Measurements from ENCODE around the gene EDAR. TPM values are rescaled to one million over a fixed set of nuclear protein-coding genes. Genes with fewer than 3 reads are reported as not detected.
A peak's percentile ranks its signal among the peaks of the same experiment; 100 is the strongest.

EDAR gene
- total and polyA plus RNA-seq, 2 experiments from 2014 or later: not detected

- no peaks in the 10 kb centered on the region for H3K27me3 ChIP-seq
- no peaks in the 10 kb centered on the region for H3K9me3 ChIP-seq (ENCODE audit: low read depth)
- H3K4me1 ChIP-seq (ENCODE audit: low read depth): no peaks in the 10 kb centered on the region
- H3K27ac ChIP-seq: no peak overlapping the region
- H3K36me3 ChIP-seq: no peaks in the 10 kb centered on the region
- no peak for TF ChIP-seq CTCF (IDR thresholded peaks at IDR 0.05; ENCODE audit: low read depth, low read length)
- no peak for DNase-seq (ENCODE audit: low read depth in 1 of 2, low spot score in 1 of 2)
- no peak overlapping the region for H3K4me3 ChIP-seq
Observed at GRCh38 chr2:108918941-108919341, 70.1 kb downstream of the EDAR start.

DNA sequence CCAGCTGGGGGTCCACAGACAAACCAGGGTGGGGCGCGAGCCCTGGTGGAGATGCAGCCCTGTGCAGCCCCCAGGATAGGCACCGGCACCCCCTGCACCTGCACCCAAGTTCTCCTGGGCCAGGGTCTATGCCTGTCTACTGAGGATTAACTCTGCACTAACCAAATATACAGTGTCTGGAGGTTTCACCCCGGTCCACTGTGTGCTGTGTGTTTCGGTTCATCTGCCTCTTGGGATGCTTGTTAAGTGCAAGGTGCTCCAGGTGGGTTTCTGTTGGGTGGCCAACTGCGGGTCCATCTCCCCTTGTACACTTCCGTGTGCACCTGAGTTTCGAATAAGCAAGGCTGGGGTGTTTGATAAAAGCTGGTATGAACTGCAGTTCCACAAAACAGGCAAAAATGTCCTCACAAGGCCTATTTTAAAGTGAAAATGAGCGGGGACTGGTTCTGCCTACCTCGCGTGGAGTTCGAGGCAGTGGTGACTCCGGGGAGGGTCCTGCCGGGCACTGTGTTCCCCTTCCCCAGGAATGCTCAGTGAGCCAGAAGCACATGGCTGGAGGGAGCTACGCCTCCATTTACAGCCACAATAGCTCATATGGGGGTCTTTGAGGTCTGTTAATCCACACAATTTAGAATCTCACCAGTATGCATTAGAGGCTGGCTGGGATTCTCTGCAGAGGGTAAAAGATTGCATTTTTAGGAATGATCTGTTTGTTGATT is 70.7 kb downstream of the EDAR start:
- Histone ChIP-seq H3K27ac (no peak overlapping the region), H3K27me3 (no peaks in the 10 kb centered on the region), H3K4me3 (no peak overlapping the region), H3K36me3 (no peaks in the 10 kb centered on the region), H3K9me3 (ENCODE audit: low read depth) (no peaks in the 10 kb centered on the region), H3K4me1 (ENCODE audit: low read depth) (no peaks in the 10 kb centered on the region)
- DNase-seq (ENCODE audit: low read depth in 1 of 2, low spot score in 1 of 2): no peak
- no peak for TF ChIP-seq CTCF (IDR thresholded peaks at IDR 0.05; ENCODE audit: low read depth, low read length)

DNA sequence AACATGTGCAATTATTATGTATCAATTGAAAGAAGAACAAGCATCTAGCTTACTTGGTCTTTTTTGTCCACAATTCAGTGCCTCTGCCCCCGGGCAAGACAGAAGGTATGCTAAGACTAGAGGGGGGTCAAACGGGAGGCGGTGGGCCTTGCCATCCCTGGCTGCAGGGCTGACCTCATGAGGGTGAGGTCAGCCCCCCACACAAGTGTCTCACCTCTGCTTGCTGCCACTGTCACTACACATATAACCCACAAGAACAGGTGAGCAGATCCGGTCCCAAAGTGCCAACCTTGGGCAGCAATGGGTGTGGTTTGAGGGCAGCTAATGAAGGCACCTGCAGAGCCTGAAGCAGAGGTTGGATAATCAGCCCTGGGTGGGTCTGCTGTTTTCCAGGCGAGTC is 71.5 kb downstream of the EDAR start:
- Histone ChIP-seq H3K27me3 (no peaks in the 10 kb centered on the region), H3K36me3 (no peaks in the 10 kb centered on the region), H3K9me3 (ENCODE audit: low read depth) (no peaks in the 10 kb centered on the region), H3K4me3 (no peak overlapping the region), H3K27ac (no peak overlapping the region), H3K4me1 (ENCODE audit: low read depth) (no peaks in the 10 kb centered on the region)
- TF ChIP-seq CTCF (IDR thresholded peaks at IDR 0.05; ENCODE audit: low read depth, low read length): no peak
- no peak for DNase-seq (ENCODE audit: low read depth in 1 of 2, low spot score in 1 of 2)

DNA sequence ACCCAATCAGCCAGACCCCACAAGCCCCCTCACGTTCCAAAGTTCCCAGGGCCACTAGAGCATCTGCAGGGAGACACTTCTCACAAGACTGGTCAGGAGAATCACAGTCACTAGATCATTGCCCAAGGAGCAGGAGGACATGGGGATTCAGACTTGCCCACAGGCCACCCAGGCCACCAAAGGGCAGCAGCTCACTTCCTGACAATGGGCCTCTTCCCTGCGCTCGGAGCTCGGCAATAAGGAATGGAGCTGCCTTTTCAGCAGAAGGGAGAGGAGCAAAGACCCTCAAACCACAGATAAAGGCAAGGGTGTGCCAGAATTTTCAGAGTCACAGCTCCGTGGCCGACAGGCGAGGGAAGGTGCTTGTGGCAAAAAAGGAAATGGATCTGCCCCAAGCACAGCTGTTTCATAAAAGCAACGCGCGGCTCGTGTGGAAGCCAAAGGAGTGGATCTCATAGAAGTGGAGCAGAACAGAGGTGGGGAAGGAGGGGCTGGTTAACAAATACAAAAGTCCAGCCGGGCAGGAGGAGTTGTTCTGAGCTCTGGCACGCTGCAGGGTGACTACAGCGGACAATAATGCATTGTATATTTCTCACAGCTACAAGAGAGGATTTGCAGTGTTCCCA is 72.1 kb downstream of the EDAR start:
- no peak for TF ChIP-seq CTCF (IDR thresholded peaks at IDR 0.05; ENCODE audit: low read depth, low read length)
- no peaks in the 10 kb centered on the region for H3K27me3 ChIP-seq
- H3K27ac ChIP-seq: no peak overlapping the region
- no peaks in the 10 kb centered on the region for H3K9me3 ChIP-seq (ENCODE audit: low read depth)
- no peaks in the 10 kb centered on the region for H3K4me1 ChIP-seq (ENCODE audit: low read depth)
- DNase-seq (ENCODE audit: low read depth in 1 of 2, low spot score in 1 of 2): peak in 1 of 2 donors; percentile 42
- H3K4me3 ChIP-seq: no peak overlapping the region
- H3K36me3 ChIP-seq: no peaks in the 10 kb centered on the region

DNA sequence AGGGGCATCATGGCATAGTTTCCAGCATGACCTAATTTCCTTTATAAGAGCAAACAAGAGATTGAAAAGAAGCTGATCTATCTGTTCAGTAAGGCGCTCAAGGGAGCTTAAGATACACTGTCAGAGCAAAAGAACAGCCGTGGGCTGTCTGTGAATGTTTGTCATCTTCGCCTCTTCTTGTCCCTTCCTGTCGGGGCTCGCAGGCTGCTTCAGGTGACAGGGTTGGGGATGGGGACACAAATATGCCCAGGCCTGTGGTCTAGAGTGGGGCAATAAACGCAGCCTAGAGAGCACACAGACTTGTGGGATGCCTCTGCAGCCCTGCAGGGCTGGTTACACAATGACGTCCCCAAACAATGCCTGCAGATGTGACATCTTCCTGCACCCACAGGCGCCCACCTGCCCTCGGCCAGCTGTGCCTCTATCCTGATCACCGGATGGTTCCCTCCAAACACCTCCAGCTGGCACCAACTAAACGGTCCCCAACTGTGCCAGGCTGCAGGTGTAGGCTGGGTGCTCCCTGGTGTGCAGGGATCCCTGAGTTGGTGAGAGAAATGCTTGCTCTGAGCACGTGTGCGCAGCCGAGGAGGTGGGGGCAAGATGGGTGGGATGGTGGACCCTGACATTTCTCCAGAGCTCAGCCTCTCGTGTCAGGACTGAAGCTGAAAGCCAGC is 72.8 kb downstream of the EDAR start:
- H3K4me1 ChIP-seq (ENCODE audit: low read depth): no peaks in the 10 kb centered on the region
- no peaks in the 10 kb centered on the region for H3K36me3 ChIP-seq
- no peaks in the 10 kb centered on the region for H3K27me3 ChIP-seq
- H3K27ac ChIP-seq: no peak overlapping the region
- no peaks in the 10 kb centered on the region for H3K9me3 ChIP-seq (ENCODE audit: low read depth)
- no peak for DNase-seq (ENCODE audit: low read depth in 1 of 2, low spot score in 1 of 2)
- H3K4me3 ChIP-seq: no peak overlapping the region
- no peak for TF ChIP-seq CTCF (IDR thresholded peaks at IDR 0.05; ENCODE audit: low read depth, low read length)
